KMS-11 (cell line): Measurements from ENCODE around the gene YWHAQ.
A peak's percentile ranks its signal among the peaks of the same experiment; 100 is the strongest.

ENCODE experiments used
- H2AFZ ChIP-seq: fragments of 200-600 bp; sonication (generic); 2 replicates; pipeline ENCODE4 v1.6.1; 2016; ENCODE audit warnings: antibody characterized with exemption, mixed run types, low read depth
- H3K27ac ChIP-seq: fragments of 200-600 bp; sonication (generic); 2 replicates; pipeline ENCODE4 v1.6.1; 2016; ENCODE audit warnings: mild to moderate bottlenecking, mixed run types
- H3K27me3 ChIP-seq: fragments of 200-600 bp; sonication (generic); 2 replicates; pipeline ENCODE4 v1.6.1; 2017; ENCODE audit warnings: mild to moderate bottlenecking, low read depth, mixed run types, moderate library complexity; ENCODE audit not compliant: insufficient read depth
- H3K36me3 ChIP-seq: fragments of 200-600 bp; sonication (generic); 2 replicates; pipeline ENCODE4 v1.6.1; 2017; ENCODE audit warnings: mild to moderate bottlenecking, mixed run types; ENCODE audit not compliant: insufficient read depth
- H3K4me1 ChIP-seq: fragments of 200-600 bp; sonication (generic); 2 replicates; pipeline ENCODE4 v1.6.1; 2016; ENCODE audit warnings: mild to moderate bottlenecking, low read depth, mixed run types; ENCODE audit not compliant: poor library complexity, severe bottlenecking
- H3K4me2 ChIP-seq: fragments of 200-600 bp; sonication (generic); 2 replicates; pipeline ENCODE4 v1.7.0; 2016; ENCODE audit warnings: mild to moderate bottlenecking, mixed run types
- H3K4me3 ChIP-seq: fragments of 200-600 bp; sonication (generic); IDR thresholded peaks from 2 replicates; pipeline ENCODE4 v1.6.1; 2017; ENCODE audit warnings: low read depth, low read length, mixed read lengths; ENCODE audit not compliant: insufficient read depth
- H3K79me2 ChIP-seq: fragments of 200-600 bp; sonication (generic); 2 replicates; pipeline ENCODE4 v1.6.1; 2016; ENCODE audit warnings: low read depth, mixed run types; ENCODE audit not compliant: insufficient read depth
- H3K9ac ChIP-seq: fragments of 200-600 bp; sonication (generic); 2 replicates; pipeline ENCODE4 v1.6.1; 2016; ENCODE audit warnings: mild to moderate bottlenecking, mixed run types
- H4K20me1 ChIP-seq: fragments of 200-600 bp; sonication (generic); 2 replicates; pipeline ENCODE4 v1.6.1; 2016; ENCODE audit warnings: mild to moderate bottlenecking, mixed run types; ENCODE audit not compliant: insufficient read depth
- TF ChIP-seq, protein P1 (sequence below): fragments of 200-600 bp; sonication (generic); conservative IDR thresholded peaks from 2 replicates; pipeline ENCODE4 v1.6.1; 2017; ENCODE audit warnings: low read depth, mild to moderate bottlenecking, antibody characterized with exemption, low read length, moderate library complexity, mixed read lengths

Gene YWHAQ

DNA sequence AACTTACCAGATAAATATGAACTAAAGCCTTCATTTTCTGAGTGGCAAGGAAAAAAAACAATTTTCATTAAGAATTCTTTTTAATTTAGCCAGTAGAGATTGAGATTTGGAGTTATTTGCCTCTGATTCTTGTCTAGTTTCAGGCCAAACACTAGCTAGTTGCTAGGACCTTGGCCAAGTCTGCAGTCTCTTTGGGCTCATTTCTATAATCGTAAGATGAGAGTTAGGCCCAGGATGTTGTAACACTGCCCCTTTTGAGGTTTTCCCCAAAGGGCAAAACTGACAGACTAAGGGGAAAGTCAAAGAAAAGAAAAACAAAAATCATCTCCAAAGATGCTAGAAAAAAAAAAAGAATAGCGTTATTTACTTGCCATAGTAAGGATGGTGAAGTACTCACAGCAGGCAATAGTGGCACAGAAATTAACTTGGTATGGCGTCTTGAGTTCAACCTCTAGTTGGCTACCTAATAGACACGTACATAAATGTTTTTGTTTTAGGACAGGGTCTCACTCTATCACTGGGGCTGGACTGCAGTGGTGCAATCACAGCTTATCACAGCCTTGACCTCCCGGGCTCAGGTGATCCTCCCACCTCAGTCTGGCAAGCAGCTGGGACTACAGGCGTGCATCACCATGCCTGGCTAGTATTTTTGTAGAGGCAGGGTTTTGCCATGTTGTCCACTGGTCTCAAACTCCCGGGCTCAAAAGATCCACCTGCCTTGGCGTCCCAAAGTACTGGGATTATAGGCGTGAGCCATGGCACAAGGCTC, 52.1 kb downstream of the YWHAQ start:
- Histone ChIP-seq H3K4me3 (no peak overlapping the region), H3K4me1 (peaks cover 18% of the 10 kb centered on the region), H4K20me1 (no peaks in the 10 kb centered on the region), H3K27ac (no peak overlapping the region), H3K9ac (no peak overlapping the region), H3K36me3 (no peaks in the 10 kb centered on the region), H3K27me3 (no peaks in the 10 kb centered on the region), H3K4me2 (no peak overlapping the region), H2AFZ (no peak overlapping the region), H3K79me2 (no peaks in the 10 kb centered on the region)
- TF ChIP-seq, protein P1, sequence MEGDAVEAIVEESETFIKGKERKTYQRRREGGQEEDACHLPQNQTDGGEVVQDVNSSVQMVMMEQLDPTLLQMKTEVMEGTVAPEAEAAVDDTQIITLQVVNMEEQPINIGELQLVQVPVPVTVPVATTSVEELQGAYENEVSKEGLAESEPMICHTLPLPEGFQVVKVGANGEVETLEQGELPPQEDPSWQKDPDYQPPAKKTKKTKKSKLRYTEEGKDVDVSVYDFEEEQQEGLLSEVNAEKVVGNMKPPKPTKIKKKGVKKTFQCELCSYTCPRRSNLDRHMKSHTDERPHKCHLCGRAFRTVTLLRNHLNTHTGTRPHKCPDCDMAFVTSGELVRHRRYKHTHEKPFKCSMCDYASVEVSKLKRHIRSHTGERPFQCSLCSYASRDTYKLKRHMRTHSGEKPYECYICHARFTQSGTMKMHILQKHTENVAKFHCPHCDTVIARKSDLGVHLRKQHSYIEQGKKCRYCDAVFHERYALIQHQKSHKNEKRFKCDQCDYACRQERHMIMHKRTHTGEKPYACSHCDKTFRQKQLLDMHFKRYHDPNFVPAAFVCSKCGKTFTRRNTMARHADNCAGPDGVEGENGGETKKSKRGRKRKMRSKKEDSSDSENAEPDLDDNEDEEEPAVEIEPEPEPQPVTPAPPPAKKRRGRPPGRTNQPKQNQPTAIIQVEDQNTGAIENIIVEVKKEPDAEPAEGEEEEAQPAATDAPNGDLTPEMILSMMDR, result no peak

DNA sequence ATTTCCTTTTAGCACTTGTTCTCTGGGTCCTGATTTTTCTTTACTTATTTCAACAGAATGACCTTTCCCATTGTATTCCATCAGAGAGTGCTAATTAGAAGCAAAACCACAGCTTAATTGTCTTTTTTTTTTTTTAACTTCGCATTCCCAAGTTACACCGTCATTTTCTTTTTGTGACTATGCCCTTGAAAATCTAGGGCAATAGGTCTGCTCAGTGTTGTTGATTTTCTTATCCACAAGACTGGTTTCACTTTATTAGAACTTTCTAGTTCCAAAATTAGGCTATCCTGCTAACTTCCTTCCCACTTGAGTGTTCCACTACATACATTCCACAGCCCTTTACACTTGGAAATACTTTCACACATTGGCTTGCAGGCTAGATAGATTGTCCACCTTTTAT, 56.5 kb downstream of the YWHAQ start:
- peaks cover 33% of the 10 kb centered on the region for H3K4me1 ChIP-seq
- no peaks in the 10 kb centered on the region for H3K36me3 ChIP-seq
- H2AFZ ChIP-seq, result no peak overlapping the region
- H3K27me3 ChIP-seq, result no peaks in the 10 kb centered on the region
- no peaks in the 10 kb centered on the region for H3K79me2 ChIP-seq
- H3K27ac ChIP-seq, result peak overlapping the region; percentile 1; the same call in 1 of the 2 replicates
- H3K4me3 ChIP-seq, result no peak overlapping the region
- TF ChIP-seq, protein P1, result no peak
- H3K9ac ChIP-seq, result no peak overlapping the region
- H3K4me2 ChIP-seq, result peak overlapping the region; percentile 58; the same call in 1 of the 2 replicates
- no peaks in the 10 kb centered on the region for H4K20me1 ChIP-seq

DNA sequence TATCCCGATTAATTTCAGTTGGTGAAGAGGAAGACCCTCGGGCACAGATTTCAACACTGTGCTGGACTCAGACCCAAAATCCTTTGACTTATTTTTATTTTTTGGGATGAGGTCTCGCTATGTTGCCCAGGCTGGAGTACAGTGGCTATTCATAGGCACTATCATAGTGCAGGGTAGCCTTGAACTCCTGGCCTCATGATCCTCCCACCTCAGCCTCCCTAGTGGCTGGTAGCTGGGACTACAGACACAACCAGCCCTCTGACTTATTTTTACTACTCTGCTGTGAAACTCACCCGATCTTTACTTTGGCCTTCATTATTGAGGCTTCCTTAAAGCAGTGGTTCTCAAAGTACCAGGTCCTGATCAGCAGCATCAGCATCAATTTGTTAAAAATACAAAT, 57.0 kb downstream of the YWHAQ start:
- no peaks in the 10 kb centered on the region for H4K20me1 ChIP-seq
- peaks cover 33% of the 10 kb centered on the region for H3K4me1 ChIP-seq
- H3K4me3 ChIP-seq, result no peak overlapping the region
- H3K27ac ChIP-seq, result peak overlapping the region; percentile 1; the same call in 1 of the 2 replicates
- no peak overlapping the region for H2AFZ ChIP-seq
- no peaks in the 10 kb centered on the region for H3K36me3 ChIP-seq
- H3K79me2 ChIP-seq, result no peaks in the 10 kb centered on the region
- H3K27me3 ChIP-seq, result no peaks in the 10 kb centered on the region
- TF ChIP-seq, protein P1, result 0 out of 2 replicates have a peak, but pooled peaks have one; percentile 35
- peak overlapping the region; percentile 58 for H3K4me2 ChIP-seq
- no peak overlapping the region for H3K9ac ChIP-seq

DNA sequence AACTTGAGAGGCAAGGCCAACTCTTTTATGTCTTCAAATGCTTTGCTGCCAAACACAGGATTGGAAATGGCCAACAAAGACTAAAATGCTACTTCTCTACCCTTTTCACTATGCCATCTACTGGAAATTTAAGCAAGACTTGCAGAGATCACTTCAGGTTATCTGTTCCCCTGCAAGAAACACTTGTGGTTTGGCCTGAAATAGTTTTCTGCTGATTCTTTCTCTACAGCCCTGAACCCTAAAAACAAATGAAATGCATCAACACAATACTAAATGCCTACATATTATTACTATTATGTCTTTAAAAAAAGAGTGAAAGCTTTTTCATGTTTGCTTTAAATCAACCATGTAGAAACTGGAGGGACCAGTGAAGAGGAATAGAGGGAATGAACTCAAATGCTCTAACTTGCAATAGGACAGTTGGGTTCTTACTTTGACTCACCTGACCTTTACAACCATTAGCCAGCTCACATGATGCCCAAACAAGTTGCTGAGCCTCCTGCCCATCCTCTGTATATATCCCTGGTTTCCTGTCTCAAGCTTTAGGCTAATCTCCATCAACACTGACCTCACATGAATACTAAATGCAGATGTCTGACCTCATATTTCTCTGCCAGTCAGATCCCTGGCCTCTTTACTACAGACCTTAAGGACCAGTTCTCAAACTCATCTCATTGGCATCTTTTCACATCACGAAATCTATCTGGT, 57.6 kb downstream of the YWHAQ start:
- H3K36me3 ChIP-seq, result no peaks in the 10 kb centered on the region
- TF ChIP-seq, protein P1, result no peak
- H3K4me2 ChIP-seq, result peak overlapping the region; percentile 58
- H3K27ac ChIP-seq, result no peak overlapping the region
- no peaks in the 10 kb centered on the region for H3K79me2 ChIP-seq
- no peak overlapping the region for H2AFZ ChIP-seq
- no peak overlapping the region for H3K9ac ChIP-seq
- no peaks in the 10 kb centered on the region for H4K20me1 ChIP-seq
- H3K4me3 ChIP-seq, result no peak overlapping the region
- no peaks in the 10 kb centered on the region for H3K27me3 ChIP-seq
- peaks cover 33% of the 10 kb centered on the region for H3K4me1 ChIP-seq
